Activated CD8-positive, alpha-beta memory T cell treated with anti-CD3 and anti-CD28 coated beads, Interleukin-2, amount 50 U/mL, for 4 hours (primary cell): Measurements from ENCODE around the gene LETM1.

Source experiments
- DNase-seq: peaks from one replicate; pipeline ENCODE4 v3.0.0-alpha.2; 2020

Gene LETM1

DNA sequence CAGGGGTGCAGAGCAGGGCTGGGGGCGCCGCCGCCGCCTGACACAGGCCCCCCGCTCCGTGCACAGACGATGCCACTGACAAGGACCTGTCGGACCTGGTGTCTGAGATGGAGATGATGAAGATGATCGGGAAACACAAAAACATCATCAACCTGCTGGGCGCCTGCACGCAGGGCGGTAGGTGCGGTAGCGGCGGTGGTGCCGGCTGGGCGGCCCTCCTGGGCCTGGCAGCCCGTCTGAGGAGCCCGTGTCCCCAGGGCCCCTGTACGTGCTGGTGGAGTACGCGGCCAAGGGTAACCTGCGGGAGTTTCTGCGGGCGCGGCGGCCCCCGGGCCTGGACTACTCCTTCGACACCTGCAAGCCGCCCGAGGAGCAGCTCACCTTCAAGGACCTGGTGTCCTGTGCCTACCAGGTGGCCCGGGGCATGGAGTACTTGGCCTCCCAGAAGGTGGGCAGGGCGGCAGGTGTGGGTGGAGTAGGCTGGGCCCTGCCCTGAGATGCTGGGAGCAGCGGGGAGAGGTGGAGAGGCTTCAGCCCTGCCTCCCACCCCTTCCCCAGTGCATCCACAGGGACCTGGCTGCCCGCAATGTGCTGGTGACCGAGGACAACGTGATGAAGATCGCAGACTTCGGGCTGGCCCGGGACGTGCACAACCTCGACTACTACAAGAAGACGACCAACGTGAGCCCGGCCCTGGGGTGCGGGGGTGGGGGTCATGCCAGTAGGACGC lies 50.3 kb downstream of the LETM1 start:
- DNase-seq: no peak

DNA sequence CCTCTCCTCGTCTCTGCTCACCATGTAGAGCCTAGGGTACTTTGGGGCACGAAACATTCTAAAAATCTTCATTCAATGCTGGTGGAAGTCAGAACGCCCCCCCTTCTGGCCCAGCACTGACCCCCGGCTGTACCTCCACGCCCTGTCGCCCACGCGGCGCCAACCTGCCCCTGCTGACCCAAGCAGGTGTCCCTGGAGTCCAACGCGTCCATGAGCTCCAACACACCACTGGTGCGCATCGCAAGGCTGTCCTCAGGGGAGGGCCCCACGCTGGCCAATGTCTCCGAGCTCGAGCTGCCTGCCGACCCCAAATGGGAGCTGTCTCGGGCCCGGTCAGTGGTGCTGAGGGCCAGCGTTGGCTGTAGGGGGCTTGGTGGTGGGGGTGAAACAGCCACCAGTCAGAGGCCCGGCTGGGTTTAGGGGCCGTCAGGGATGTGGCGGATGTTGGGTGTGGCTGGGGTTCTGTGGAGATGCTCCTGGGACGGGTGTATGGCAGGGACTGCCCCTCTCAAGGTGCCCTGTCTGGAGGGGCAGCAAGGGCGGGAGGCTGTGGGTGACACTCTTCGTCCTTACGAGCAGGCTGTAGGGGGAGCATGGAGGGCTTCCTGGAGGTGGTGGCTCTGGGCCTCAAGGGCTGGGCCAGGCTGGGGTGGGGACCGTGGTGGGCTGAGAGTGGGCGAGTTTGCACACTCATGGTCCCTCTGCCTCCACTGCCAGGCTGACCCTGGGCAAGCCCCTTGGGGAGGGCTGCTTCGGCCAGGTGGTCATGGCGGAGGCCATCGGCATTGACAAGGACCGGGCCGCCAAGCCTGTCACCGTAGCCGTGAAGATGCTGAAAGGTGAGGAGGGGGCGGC lies 51.1 kb downstream of the LETM1 start:
- DNase-seq: no peak

DNA sequence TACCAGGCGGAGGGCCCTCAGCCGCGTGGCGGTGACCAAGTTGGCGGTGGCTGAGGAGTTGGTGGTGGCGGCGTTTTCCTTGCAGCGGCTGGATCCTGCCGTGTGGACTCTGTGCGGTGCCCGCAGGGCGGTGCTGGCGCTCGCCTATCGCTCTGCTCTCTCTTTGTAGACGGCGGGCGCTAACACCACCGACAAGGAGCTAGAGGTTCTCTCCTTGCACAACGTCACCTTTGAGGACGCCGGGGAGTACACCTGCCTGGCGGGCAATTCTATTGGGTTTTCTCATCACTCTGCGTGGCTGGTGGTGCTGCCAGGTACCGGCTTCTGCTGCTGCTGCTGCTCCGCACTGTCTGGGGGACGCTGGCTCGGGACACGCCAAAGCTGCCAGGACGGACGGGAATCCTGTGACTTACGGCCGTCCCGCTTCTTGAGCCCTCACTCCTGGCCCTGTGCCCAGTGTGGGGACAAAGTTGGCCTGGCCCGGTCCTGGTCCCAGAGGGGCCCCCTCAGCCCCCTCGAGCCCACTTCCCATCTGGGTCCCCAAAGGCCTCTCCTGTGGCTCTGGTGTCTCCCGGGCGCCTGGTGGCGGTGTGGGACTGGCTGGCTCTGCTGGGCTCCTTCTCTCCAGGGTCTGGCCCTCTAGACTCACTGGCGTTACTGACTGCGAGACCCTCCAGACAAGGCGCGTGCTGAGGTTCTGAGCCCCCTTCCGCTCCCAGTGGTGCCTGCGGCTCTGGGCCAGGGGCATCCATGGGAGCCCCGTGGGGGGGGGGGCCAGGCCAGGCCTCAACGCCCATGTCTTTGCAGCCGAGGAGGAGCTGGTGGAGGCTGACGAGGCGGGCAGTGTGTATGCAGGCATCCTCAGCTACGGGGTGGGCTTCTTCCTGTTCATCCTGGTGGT lies 52.2 kb downstream of the LETM1 start:
- no peak for DNase-seq

DNA sequence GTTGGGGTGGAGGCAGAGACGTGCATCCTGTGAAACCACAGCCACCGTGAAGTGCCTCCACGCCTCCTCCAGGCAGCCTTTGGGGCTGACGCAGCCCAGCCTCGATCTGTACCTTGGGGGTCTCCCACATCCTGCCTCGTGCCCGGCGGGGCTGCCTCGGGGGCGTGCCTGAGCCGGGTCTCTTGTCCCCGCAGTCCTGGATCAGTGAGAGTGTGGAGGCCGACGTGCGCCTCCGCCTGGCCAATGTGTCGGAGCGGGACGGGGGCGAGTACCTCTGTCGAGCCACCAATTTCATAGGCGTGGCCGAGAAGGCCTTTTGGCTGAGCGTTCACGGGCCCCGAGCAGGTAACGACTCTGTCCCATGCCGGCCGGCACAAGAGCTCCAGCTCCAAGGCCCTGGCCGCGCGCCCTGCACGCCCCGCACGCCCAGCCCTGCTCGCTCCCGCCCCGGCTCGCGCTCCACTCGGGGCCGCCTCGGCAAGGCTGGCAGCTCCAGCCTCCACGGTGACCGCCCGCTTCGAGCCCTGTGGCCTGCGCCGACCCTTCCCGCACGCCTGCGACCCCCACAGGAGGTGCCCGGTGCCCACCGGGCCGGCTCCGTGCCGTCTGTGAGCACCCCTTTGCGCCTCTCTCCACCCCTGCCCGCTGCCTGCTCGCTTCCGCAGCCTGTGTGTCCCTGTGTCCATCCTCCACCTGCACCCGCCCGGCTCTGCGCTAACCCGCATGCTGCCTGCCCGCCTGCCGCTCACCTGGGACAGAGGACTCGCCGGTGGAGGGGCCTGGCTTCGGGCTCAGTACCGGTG lies 53.0 kb downstream of the LETM1 start:
- no peak for DNase-seq

DNA sequence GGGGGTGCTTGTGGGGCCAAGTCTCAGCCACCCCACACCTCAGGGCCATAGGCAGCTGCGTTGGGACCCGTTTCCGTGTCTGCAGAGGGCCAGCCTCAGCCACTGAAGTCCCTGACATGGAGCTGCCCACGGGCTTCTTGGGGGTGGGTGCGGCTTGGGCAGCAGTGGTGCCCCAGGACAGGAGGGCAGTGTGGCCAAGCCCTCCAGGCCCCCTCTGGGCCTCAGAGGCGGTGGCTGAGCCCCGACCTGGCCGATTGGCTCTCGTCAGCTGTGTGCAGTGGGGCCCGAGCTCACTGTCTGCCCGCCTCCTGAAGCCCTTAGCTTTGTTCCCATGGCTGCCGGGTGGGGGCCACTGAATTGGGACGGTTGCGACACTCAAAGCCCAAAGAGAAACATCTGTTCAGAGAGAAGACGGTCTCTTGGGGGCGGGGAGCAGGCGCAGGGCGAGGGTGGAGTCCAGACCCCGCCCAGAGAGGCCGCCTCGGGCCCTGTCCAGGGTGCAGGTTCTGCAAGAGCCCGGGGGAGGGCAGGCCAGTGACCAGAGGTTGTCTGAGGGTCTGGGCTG lies 53.7 kb downstream of the LETM1 start:
- no peak for DNase-seq

DNA sequence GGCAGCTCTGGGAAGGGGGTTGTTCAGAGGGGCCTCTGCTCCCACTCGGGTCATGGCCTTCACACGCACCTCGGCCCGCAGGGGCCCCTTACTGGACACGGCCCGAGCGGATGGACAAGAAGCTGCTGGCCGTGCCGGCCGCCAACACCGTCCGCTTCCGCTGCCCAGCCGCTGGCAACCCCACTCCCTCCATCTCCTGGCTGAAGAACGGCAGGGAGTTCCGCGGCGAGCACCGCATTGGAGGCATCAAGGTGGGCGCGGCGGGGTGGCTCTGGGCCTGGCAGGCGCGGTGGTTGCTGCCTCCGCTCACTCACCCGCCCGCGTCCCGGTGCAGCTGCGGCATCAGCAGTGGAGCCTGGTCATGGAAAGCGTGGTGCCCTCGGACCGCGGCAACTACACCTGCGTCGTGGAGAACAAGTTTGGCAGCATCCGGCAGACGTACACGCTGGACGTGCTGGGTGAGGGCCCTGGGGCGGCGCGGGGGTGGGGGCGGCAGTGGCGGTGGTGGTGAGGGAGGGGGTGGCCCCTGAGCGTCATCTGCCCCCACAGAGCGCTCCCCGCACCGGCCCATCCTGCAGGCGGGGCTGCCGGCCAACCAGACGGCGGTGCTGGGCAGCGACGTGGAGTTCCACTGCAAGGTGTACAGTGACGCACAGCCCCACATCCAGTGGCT lies 54.5 kb downstream of the LETM1 start:
- no peak for DNase-seq

DNA sequence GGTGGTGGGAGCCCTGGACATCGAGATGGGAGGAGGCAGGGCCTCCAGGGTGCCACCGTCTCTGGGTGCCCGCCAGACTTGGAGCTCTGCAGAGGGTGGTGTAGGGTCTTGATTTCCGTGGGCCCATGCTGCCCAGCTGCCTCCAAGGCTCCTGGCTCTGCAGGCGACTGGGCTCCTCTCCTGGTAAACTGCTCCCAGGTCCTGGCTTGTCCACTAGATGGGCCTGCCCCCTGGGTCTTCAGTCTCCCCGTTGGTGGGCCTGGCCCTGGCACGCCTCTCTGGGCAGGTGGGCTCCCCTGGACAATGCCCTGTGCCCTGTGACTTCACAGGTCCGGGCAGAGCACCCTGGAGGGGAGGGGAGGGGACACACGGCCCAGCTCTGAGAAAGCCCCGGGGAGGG lies 55.2 kb downstream of the LETM1 start:
- no peak for DNase-seq

DNA sequence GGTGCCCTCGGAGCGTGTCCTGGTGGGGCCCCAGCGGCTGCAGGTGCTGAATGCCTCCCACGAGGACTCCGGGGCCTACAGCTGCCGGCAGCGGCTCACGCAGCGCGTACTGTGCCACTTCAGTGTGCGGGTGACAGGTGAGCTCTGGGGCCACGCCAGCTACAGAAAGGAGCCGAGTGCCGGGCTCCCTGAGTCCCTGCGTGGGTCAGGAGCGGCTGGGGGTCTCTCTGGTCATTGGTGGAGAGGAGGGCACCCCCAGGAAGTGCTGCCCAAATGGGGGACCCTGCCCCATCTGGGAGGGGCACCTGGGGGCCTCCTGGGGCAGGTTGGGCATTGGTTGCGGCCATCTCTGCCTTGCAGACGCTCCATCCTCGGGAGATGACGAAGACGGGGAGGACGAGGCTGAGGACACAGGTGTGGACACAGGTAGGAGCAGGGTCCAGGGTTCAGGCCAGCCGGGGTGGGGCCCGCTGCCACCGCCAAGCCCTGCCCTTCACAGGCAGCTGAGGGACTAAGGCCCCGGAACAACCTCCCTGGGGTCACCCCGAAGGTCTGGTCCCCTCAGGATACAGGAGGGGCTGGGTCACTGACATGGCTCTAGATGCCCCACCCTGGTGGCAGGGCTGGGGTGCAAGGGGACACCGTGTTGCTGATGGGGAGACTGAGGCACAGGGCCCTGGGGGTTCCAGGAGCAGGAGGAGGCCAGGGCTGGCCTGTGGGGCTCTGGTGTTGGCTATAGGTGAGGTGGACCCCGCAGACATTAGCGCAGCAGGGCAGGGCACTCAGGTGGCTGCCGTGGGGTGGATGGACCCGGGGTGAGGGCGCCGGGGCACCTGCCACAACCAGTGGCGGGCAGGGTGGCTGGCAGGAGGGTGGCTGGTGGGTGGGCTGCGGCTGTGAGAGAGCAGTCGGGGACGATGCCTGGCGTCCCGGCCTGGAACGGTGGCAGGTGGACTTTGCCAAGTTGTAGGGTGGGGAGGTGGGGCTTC lies 56.3 kb downstream of the LETM1 start:
- no peak for DNase-seq

DNA sequence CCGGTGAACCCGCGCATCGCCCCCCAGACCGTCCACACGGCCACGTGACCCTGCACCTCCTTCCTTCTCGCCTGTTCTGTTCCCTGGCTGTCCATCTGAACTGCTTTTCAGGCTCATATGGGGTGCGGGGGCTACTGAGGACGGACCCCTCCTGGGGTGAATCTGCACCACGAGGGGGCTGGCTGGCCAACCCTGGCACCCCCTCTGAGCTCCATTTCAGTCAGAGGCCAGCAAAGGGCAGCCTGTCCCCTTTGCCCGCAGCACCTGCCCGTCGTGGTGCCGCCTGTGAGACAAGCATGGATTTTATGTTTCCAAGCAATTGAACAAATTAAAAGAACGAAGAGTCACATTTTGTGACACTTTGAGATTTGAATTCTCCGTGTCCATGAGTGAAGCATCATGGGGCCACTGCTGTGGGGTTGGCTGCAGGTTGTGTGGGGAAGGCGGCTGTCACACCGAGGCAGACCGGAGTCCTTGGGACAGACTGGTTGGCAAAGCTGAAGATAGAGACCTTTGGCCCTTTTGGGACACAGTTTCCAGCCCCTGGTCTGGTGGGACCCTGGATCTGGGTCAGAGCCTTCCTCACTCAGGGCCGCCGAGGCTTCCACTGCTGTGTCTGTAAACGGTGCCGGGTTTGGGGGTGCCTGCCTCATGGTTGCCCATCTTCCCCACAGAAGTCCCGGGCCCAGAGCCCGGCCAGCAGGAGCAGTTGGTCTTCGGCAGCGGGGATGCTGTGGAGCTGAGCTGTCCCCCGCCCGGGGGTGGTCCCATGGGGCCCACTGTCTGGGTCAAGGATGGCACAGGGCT lies 57.2 kb downstream of the LETM1 start:
- DNase-seq: no peak

DNA sequence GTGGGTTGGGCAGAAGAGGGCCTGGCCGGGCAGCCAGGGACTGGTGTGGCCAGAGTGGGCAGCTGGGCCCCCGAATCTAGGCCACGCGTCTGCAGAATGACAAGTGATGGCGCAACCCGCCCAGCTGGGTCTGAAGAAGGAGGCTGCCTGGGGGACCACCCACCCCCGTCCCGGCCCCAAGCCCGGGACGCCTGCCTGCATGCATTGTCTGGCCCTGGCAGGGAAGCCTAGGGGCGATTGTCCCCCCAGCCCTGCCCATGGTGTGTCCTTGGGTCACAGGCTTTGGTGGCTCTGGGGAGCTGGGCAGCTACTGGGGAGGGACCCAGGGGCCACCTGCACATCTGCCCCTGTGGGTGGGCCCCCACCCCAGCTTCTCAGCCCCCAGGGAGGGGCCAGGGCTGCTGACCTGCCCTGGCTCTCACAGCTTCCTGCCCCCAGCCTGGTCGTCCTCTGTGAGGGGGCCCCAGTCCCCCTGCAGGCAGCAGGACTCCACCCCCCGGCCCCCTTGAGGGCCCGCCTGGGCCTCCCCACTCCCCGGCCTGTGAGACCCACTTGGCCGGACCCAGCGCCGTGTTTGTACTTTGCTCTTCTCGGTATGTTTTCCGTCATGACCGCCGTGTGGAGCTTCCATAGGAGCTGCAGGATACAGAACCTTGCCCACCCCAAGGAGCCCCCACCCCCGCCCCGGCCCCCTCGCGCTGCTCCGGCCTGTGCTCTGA lies 57.9 kb downstream of the LETM1 start:
- no peak for DNase-seq

DNA sequence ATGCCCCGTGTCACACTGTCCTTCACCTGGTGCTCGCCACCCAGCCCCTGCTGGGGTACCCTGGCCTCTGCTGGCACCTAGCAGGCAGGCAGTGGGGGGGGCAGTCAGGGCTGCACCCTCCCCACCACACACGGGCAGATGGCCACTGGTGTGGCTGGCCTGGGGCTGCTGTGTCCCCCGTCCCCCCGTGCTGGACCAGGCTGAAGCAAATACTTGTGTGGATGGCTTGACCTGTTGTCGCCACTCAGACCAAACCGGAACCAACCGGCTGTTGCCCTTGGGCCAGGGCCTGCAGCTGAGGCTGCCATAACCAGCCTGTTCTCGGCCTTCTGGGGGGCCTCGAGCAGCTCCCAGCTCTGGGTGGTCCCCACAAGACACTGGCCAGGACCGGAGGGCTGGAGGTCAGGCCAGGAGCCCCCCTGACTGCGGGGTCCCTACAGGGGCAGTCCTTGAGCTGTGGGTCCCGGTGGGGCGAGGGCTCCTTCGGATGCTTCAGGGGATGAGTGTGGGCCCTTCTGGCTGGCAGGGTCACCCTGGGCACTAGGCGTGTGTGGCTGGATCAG lies 58.6 kb downstream of the LETM1 start:
- no peak for DNase-seq

DNA sequence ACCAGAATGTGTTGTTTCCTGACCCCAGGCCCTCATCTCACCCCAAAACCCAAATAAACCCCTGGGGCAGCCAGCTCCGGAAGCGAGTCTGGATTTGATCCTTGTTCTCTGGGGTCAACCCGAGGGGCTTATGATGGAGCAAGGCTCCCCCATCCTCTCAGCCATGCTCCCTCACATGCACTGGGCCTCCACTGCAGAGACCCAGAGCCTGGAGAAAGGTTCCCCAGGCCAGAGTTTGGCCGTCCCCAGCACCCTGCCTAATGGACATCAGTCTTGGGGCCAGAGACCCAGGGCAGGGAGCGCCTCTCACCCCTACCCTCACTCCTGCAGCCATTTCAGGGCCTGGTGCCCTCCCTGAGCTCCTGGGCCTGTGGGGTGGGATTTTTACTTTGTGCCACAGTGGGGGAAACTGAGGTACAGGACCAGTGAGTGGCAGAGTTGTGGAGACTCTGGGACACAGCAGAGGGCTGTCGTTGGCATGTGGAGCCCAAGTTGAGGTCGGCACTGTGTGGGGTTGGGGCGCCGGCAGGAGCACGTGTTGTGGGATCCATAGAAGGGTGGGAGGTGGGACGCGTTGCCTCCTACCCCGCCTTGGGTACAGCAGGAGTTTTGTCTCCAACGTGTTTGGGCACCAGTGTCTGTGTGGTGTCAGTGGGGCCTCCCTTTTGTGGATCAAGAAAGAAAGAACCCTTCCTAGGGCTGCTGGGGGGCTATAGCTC lies 59.3 kb downstream of the LETM1 start:
- no peak for DNase-seq

DNA sequence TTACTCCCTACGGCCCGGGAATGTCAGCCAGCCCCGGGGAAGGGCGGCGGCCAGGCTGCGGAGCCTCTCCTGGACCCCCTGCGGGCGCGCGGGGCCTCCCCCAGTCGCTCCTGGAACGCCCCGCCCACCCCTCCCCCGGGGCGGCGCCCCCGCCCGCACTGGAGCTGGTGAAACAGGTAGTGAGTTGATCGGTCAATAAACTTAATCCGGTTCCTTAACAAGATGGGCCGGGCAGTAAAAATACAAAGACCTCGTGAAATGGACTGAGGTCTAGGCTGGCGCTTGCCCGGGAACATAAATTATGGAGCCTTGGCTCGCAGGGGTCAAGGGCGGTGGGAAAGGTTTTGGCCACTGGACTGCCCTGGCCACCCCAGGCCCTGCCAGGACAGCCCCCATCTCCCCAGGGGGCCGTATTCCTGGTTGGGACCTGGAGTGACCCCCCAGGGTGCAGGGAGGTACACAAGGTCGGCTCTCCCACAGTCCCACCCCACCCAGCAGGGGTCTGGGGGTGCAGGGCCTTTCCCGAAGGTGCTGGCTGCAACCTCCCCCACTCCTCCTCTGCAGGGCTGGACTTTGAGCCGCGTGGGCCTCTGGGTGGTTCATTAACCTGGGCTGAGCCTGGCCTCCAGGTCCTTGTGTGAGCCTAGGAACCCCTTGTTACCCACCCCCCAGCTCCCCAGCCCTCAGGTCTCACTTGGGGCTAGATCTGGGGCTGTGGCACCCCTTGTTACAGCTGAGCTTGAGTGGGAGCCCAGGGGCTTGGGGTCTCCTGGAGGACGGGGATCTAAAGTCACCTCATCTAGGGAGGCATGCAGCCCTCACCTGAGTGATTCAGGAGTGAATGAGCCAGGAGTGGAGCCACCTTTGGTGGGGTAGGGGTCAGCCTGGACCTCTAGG lies 60.4 kb downstream of the LETM1 start:
- DNase-seq: no peak

DNA sequence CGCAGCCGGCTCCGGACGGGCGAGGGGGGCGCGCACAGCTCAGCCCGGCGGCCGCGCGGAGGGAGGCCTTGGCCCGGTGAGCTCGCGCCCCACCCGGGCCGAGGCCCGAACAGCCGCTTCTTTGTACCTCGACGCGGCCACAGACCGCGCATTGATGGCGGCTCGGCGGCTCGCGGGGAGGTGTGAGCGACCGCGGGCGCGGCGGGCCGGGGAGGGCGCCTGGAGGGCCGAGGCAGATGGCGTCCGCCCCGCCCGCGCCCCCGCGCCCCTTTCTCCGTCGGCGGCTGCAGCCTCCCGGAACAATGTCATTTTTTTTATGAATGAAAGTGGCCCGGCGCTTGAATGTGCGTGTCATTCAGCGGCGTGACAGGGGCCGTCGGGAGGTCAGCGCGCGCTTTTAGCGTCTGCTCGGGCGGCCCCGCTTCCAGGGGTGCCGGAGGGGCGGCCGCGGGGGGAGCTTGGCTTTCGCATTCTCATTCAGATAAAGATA lies 61.1 kb downstream of the LETM1 start:
- no peak for DNase-seq

DNA sequence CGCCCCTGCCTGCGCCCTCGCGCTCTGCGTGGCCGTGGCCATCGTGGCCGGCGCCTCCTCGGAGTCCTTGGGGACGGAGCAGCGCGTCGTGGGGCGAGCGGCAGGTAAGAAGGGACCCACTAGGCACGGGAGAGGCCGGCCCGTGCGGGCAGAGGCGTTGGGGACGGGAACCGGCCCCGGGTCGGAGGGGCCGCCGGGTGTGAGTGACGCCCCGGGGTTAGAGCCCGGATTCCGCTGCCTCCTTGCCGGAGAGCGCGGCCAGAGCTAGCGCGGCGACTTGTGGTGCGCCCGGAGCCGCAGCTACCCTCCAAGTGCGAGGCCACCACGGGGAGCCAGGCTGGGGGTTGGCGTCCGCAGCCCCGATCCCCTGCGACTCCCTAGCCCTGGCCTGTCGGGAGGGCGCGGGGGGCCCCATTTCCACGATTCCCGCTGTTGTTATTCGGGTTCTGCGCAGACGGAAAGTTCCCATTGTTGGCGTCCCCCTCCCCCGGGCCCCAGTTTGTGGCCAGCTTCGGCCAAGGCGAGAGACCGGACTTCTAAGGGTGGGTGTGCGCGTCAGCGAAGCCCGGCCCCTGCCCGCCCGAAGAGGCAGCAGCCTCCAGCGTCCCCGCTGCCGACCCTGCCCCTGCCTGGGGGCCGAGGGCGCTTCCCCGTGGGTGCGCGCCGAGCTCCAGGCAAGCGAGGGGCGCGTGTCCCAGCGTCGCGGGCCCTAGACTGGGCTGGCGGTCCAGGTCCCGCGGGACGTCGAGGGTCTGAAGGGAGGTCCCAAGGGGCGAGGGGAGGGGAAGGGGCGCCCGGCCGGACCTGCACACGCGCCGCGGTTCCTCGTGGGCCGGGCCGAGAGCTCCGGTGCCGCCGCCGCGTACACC lies 61.8 kb downstream of the LETM1 start:
- DNase-seq: no peak
